LNCAP (cell line): Measurements from ENCODE around the gene SNX25.

Experiments
- TF ChIP-seq, protein P1 (sequence below): fragments of 450-650 bp; IDR thresholded peaks from 2 replicates; pipeline ENCODE4 v1.5.1; 2017; ENCODE audit warnings: mild to moderate bottlenecking

SNX25 gene

DNA sequence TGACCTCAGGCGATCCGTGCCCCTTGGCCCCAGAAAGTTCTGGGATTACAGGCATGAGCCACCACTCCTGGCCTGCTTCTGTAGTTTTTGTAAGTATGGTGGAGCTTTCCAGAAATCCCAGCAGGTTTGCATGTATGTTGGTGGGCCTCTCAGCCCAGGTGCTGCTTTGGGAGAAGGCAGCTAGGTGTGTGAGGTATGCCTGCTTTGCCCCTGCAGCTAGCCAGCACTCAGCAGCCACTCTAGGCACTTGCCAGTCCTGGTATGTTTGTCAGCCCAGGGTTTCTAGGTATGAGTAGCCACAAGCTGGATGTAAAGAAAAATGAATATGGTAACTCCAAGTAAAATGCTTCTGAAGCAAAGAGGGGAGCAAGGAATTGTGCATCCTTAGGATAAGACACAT lies 8.9 kb downstream of the SNX25 start:
- TF ChIP-seq, protein P1, sequence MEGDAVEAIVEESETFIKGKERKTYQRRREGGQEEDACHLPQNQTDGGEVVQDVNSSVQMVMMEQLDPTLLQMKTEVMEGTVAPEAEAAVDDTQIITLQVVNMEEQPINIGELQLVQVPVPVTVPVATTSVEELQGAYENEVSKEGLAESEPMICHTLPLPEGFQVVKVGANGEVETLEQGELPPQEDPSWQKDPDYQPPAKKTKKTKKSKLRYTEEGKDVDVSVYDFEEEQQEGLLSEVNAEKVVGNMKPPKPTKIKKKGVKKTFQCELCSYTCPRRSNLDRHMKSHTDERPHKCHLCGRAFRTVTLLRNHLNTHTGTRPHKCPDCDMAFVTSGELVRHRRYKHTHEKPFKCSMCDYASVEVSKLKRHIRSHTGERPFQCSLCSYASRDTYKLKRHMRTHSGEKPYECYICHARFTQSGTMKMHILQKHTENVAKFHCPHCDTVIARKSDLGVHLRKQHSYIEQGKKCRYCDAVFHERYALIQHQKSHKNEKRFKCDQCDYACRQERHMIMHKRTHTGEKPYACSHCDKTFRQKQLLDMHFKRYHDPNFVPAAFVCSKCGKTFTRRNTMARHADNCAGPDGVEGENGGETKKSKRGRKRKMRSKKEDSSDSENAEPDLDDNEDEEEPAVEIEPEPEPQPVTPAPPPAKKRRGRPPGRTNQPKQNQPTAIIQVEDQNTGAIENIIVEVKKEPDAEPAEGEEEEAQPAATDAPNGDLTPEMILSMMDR, result no peak

DNA sequence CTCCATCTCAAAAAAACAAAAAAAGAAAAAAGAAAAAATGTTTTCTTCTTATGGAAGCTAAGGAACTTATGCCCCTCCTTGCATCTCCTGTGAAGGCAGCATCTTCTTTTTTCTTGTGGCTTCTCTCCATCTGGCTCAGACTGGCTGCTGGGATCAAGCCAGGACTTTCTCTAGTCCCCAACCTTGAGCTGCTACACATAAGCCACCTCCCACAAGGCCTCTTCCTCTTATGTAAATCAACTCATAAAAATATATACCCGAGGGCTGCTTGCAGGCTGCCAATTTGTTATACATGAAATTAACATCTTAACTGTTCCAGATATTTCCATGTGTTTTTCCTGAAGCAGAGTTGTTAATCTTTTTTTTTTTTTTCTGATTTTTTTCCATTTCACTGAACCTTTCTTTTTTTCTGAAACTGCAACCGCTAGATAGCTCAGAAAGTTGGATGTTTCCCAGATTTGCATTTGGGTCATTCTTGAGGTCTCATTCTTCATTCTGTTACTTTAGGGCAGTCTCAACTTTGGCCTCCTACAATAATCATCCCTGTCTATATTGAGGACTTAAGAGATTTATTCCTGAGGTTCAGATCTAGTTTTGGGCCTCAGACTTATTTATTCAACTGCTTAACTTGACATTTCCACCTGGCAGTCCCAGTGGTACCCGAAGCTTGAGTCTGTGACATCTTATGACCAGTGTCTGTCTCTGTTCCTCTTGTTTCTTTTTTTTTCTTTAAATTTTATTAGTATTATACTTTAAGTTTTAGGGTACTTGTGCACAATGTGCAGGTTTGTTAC lies 10.3 kb downstream of the SNX25 start:
- TF ChIP-seq, protein P1, result no peak

DNA sequence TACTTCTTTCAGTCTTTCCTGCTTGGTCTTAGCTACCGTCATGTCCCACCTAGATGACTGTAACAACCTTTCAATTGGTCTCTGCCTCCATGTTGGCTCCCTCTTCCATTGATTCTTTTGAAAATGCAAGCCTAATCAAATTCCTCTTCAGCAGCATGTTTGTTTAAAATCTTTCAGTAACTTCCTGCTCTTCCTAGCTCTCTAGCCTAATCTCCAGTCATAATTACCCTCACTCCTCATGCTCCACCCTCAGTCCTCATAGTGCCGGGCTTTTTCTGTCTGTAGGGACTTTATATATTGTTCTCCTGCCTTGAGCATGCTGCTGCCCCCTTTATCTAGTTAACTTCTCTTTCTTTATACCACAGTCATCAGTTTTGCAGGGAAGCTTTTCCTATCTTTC lies 12.1 kb downstream of the SNX25 start:
- TF ChIP-seq, protein P1, result no peak

DNA sequence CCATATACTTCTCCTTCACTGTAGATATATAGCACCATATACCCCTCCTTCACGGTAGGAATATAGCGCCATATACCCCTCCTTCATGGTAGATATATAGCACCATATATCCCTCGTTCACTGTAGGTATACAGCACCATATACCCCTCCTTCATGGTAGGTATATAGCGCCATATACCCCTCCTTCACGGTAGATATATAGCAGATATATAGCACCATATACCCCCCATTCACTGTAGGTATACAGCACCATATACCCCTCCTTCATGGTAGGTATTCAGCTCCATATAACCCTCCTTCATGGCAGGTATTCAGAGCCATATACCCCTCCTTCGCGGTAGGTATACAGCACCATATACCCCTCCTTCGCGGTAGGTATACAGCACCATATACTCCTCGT lies 12.5 kb downstream of the SNX25 start:
- TF ChIP-seq, protein P1, result no peak

DNA sequence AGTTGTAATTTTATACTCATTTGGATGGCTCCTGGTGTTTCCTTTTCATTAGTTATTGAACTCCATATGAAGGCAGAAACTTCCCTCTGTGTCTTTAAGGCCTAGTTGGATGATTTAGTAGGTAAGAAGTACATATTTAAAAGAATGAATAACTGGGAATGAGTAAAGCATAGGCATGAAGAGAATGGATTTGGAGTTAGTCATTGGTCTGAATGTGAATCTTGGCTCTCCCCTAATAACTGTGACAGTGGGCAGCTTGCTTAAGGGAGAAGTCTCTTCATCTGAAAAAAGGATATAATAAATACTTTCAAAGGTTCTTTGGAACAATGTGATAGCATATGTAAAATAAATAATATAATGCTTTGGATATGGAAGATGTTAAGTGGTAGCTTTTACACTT lies 13.2 kb downstream of the SNX25 start:
- TF ChIP-seq, protein P1, result no peak

DNA sequence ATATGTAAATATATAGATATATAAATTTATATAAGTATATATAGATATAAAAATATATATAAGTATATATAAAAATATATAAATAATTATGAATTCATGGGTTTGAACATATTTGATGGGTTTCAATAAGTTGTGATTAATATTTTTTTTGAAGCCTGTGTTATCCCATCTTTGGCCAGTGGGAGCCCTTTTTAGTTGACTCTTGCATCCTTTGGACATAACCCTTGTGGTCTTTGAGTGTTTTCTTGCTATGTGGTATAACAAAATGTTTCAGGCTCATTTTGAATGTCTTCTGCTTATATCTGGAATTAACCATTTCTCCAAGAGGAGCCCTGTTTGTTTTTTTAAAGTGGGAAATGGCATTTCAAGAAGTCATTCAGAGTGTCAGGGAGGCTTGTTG lies 15.2 kb downstream of the SNX25 start:
- TF ChIP-seq, protein P1, result no peak

DNA sequence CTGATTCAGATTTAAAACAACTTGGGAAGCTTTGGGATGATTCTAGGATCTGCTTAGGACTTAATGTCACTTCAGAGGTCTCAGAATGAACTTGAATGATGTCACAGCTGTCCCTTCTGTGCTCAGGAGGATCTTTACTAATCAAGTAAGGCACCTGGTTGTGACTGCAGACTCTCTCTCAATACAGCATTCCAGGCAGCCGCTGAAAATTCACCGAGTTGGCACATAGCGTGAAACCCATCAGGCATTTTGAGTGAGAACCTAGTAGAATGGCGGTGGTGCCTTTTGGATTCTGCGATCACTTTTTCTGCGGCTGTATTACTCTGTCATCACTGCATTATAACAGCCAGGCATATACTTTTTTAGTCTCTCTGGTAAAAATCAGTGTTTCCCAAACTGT lies 16.5 kb downstream of the SNX25 start:
- TF ChIP-seq, protein P1, result no peak

DNA sequence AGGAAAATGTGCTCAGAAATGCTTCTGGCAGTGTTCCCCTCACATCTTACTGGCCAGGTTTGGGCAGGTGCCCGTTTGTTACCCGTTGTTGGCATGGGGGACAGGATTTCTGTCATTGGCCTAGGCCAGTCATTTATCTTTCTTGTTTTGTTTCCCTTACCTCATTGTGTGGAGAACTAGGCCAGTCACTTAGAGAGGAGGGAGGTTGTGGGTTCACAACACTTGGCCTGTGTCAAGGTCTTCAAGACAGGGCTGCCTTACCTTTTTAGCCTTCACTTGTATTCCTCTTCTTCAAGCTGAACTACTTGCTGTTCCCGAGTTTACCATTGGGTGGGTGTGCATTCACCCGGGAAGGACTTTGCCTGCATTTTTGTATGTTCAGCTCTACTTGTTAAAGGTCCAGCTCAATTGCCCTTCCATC lies 17.7 kb downstream of the SNX25 start:
- TF ChIP-seq, protein P1, result no peak
